ENCODE data around the gene TBC1D17.

TBC1D17 gene

GRCh38 chr19:49915271-49915670, 37.8 kb downstream of the TBC1D17 start:
- H3F3A ChIP-seq (ENCODE audit: insufficient read depth, low read length): no peaks in the 10 kb centered on the region
- H3K9ac ChIP-seq (ENCODE audit: low read length): no peak overlapping the region
- H2AFZ ChIP-seq (ENCODE audit: low read length): no peak overlapping the region
- H3K27me3 ChIP-seq (replicated peaks; ENCODE audit: insufficient read depth, low read length): no peaks in the 10 kb centered on the region
- no peak overlapping the region for H3K4me3 ChIP-seq (ENCODE audit: low read length)
- TF ChIP-seq CTCF (IDR thresholded peaks at IDR 0.05; ENCODE audit: low read length): 0 out of 2 replicates have a peak, but pooled peaks have one; percentile 9
- TF ChIP-seq EZH2phosphoT487 (IDR thresholded peaks at IDR 0.05; ENCODE audit: low read length): no peak
- no peak for TF ChIP-seq EZH2 (optimal IDR thresholded peaks at IDR 0.05; ENCODE audit: low read depth, low read length)
- no peak for DNase-seq
- H4K20me1 ChIP-seq (ENCODE audit: insufficient read depth, low read length): peaks cover 9% of the 10 kb centered on the region; the same call in 1 of the 2 replicates
- H3K4me2 ChIP-seq (ENCODE audit: low read depth, low read length): no peak overlapping the region
- peaks cover 87% of the 10 kb centered on the region for H3K79me2 ChIP-seq (ENCODE audit: low read length)
- H3K9me3 ChIP-seq (replicated peaks; ENCODE audit: insufficient read depth, low read length): no peaks in the 10 kb centered on the region
- H3K27ac ChIP-seq (ENCODE audit: low read length): no peak overlapping the region
- H3K36me3 ChIP-seq (replicated peaks; ENCODE audit: insufficient read depth, low read length): peaks cover 6% of the 10 kb centered on the region; the same call in 1 of the 2 replicates
- no peaks in the 10 kb centered on the region for H3K9me2 ChIP-seq (replicated peaks; ENCODE audit: insufficient read depth, low read length)
- H3K4me1 ChIP-seq (ENCODE audit: low read length): no peaks in the 10 kb centered on the region

DNA sequence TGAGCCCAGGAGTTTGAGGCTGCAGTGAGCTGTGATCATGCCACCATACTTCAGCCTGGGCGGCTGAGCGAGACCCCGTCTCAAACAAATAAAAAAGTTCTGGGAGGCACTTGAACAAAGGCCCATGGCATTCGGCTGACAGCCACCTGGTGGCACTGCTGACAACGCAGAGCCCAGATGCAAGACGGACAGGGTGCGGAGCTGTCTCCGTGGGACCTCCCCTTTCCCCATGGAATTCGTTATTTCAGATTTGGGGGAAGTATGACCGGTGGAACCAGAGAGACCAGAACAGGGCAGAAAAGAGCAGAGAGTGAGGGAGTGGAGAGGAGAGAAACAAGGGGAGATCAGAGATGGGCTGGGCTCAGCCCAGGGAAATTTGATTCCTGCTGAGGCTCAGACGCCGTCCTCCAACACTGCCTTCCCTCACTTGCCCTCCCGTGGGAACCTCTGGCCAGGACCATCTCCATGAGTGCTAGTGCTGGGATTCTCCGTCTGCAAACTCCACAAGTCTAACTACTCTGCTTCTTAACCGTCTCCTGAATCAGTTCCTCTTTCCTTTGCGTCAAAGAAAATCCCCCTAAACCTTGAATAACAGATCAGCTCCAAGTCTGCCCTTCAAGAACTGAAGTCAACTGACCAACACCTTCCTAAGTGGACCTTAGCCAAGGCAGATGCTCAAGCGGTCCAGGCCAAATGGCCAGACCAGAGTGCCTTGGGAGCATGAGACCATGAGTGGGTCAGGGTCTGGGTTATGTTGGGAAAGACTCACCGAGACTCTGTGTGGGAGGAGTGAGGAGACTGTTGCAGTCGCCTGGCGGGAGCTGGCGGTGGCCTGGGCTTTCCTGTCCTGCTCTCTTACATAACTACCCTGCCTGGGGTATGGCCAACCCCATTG, 39.6 kb downstream of the TBC1D17 start:
- H3K9me2 ChIP-seq (replicated peaks; ENCODE audit: insufficient read depth, low read length): no peaks in the 10 kb centered on the region
- no peaks in the 10 kb centered on the region for H3K27me3 ChIP-seq (replicated peaks; ENCODE audit: insufficient read depth, low read length)
- DNase-seq: no peak
- no peak overlapping the region for H3K4me3 ChIP-seq (ENCODE audit: low read length)
- no peaks in the 10 kb centered on the region for H3K9me3 ChIP-seq (replicated peaks; ENCODE audit: insufficient read depth, low read length)
- H4K20me1 ChIP-seq (ENCODE audit: insufficient read depth, low read length): peaks cover 12% of the 10 kb centered on the region; the same call in 1 of the 2 replicates
- H2AFZ ChIP-seq (ENCODE audit: low read length): no peak overlapping the region
- H3K9ac ChIP-seq (ENCODE audit: low read length): no peak overlapping the region
- no peak for TF ChIP-seq EZH2phosphoT487 (IDR thresholded peaks at IDR 0.05; ENCODE audit: low read length)
- TF ChIP-seq EZH2 (optimal IDR thresholded peaks at IDR 0.05; ENCODE audit: low read depth, low read length): no peak
- 0 out of 2 replicates have a peak, but pooled peaks have one; percentile 12 for TF ChIP-seq CTCF (IDR thresholded peaks at IDR 0.05; ENCODE audit: low read length)
- H3K36me3 ChIP-seq (replicated peaks; ENCODE audit: insufficient read depth, low read length): peaks cover 6% of the 10 kb centered on the region; the same call in 1 of the 2 replicates
- no peak overlapping the region for H3K4me2 ChIP-seq (ENCODE audit: low read depth, low read length)
- no peaks in the 10 kb centered on the region for H3K4me1 ChIP-seq (ENCODE audit: low read length)
- peaks cover 92% of the 10 kb centered on the region for H3K79me2 ChIP-seq (ENCODE audit: low read length)
- H3F3A ChIP-seq (ENCODE audit: insufficient read depth, low read length): no peaks in the 10 kb centered on the region
- H3K27ac ChIP-seq (ENCODE audit: low read length): no peak overlapping the region

GRCh38 chr19:49918089-49918488, 40.6 kb downstream of the TBC1D17 start:
- H3K36me3 ChIP-seq (replicated peaks; ENCODE audit: insufficient read depth, low read length): peaks cover 6% of the 10 kb centered on the region; the same call in 1 of the 2 replicates
- TF ChIP-seq EZH2 (optimal IDR thresholded peaks at IDR 0.05; ENCODE audit: low read depth, low read length) (no peak), CTCF (IDR thresholded peaks at IDR 0.05; ENCODE audit: low read length) (no peak), EZH2phosphoT487 (IDR thresholded peaks at IDR 0.05; ENCODE audit: low read length) (no peak)

More at GRCh38 chr19:49918089-49918488, 40.6 kb downstream of the TBC1D17 start:
- H3K4me1 ChIP-seq (ENCODE audit: low read length): no peaks in the 10 kb centered on the region
- no peak overlapping the region for H2AFZ ChIP-seq (ENCODE audit: low read length)
- DNase-seq: no peak
- H3F3A ChIP-seq (ENCODE audit: insufficient read depth, low read length): no peaks in the 10 kb centered on the region
- no peaks in the 10 kb centered on the region for H3K9me3 ChIP-seq (replicated peaks; ENCODE audit: insufficient read depth, low read length)
- H3K79me2 ChIP-seq (ENCODE audit: low read length): peaks cover 95% of the 10 kb centered on the region
- H4K20me1 ChIP-seq (ENCODE audit: insufficient read depth, low read length): peaks cover 12% of the 10 kb centered on the region; the same call in 1 of the 2 replicates
- H3K9me2 ChIP-seq (replicated peaks; ENCODE audit: insufficient read depth, low read length): no peaks in the 10 kb centered on the region
- H3K9ac ChIP-seq (ENCODE audit: low read length): no peak overlapping the region
- H3K27me3 ChIP-seq (replicated peaks; ENCODE audit: insufficient read depth, low read length): no peaks in the 10 kb centered on the region
- no peak overlapping the region for H3K27ac ChIP-seq (ENCODE audit: low read length)
- H3K4me2 ChIP-seq (ENCODE audit: low read depth, low read length): no peak overlapping the region
- H3K4me3 ChIP-seq (ENCODE audit: low read length): no peak overlapping the region

Data from MM.1S (cell line).